Measurements from ENCODE around the gene PAPOLB. TPM values are rescaled to one million over a fixed set of nuclear protein-coding genes. Genes with fewer than 3 reads are reported as not detected.
"Not testable (repeated sequence)": the region's sequence is repeated elsewhere in the genome, so short reads cannot be mapped to it uniquely, and the experiment has no call there.

Gene PAPOLB
- total RNA-seq, 1 donor from 2014 or later = 0.13 TPM

- no peaks in the 10 kb centered on the region for H3K27me3 ChIP-seq (ENCODE audit: control insufficient read depth, insufficient read depth, low read length)
- H3K4me3 ChIP-seq (ENCODE audit: low read depth, low read length) = no peak overlapping the region
- no peaks in the 10 kb centered on the region for H3K36me3 ChIP-seq (ENCODE audit: control insufficient read depth, insufficient read depth, low read length)
- DNase-seq (ENCODE audit: low read depth) = no peak
- no peak for TF ChIP-seq CTCF (IDR thresholded peaks at IDR 0.05; ENCODE audit: insufficient read depth, low read length, poor library complexity, severe bottlenecking)
Measured at GRCh38 chr7:4894482-4894881, 32.7 kb upstream of the PAPOLB start.

- no peak overlapping the region for H3K4me3 ChIP-seq (ENCODE audit: low read depth, low read length)
- no peak for TF ChIP-seq CTCF (IDR thresholded peaks at IDR 0.05; ENCODE audit: insufficient read depth, low read length, poor library complexity, severe bottlenecking)
- no peaks in the 10 kb centered on the region for H3K27me3 ChIP-seq (ENCODE audit: control insufficient read depth, insufficient read depth, low read length)
- no peaks in the 10 kb centered on the region for H3K36me3 ChIP-seq (ENCODE audit: control insufficient read depth, insufficient read depth, low read length)
- no peak for DNase-seq (ENCODE audit: low read depth)
Measured at GRCh38 chr7:4893929-4894475, 32.2 kb upstream of the PAPOLB start.

GRCh38 chr7:4893188-4893587 lies 31.4 kb upstream of the PAPOLB start:
- not testable (repeated sequence) for H3K36me3 ChIP-seq (ENCODE audit: control insufficient read depth, insufficient read depth, low read length); H3K27me3 ChIP-seq (ENCODE audit: control insufficient read depth, insufficient read depth, low read length); DNase-seq (ENCODE audit: low read depth); H3K4me3 ChIP-seq (ENCODE audit: low read depth, low read length)

- H3K4me3 ChIP-seq (ENCODE audit: low read depth, low read length); DNase-seq (ENCODE audit: low read depth); H3K36me3 ChIP-seq (ENCODE audit: control insufficient read depth, insufficient read depth, low read length); H3K27me3 ChIP-seq (ENCODE audit: control insufficient read depth, insufficient read depth, low read length): not testable (repeated sequence)
Measured at GRCh38 chr7:4891522-4891921, 29.7 kb upstream of the PAPOLB start.

- no peak for TF ChIP-seq CTCF (IDR thresholded peaks at IDR 0.05; ENCODE audit: insufficient read depth, low read length, poor library complexity, severe bottlenecking)
- DNase-seq (ENCODE audit: low read depth) = no peak
- H3K4me3 ChIP-seq (ENCODE audit: low read depth, low read length) = no peak overlapping the region
- H3K36me3 ChIP-seq (ENCODE audit: control insufficient read depth, insufficient read depth, low read length) = no peaks in the 10 kb centered on the region
- no peaks in the 10 kb centered on the region for H3K27me3 ChIP-seq (ENCODE audit: control insufficient read depth, insufficient read depth, low read length)
Measured at GRCh38 chr7:4889682-4890081, 27.9 kb upstream of the PAPOLB start.

GRCh38 chr7:4888161-4888560 lies 26.3 kb upstream of the PAPOLB start:
- DNase-seq (ENCODE audit: low read depth) = no peak
- Histone ChIP-seq H3K27me3 (ENCODE audit: control insufficient read depth, insufficient read depth, low read length) (peaks cover 7% of the 10 kb centered on the region), H3K4me3 (ENCODE audit: low read depth, low read length) (no peak overlapping the region), H3K36me3 (ENCODE audit: control insufficient read depth, insufficient read depth, low read length) (no peaks in the 10 kb centered on the region)
- no peak for TF ChIP-seq CTCF (IDR thresholded peaks at IDR 0.05; ENCODE audit: insufficient read depth, low read length, poor library complexity, severe bottlenecking)

- H3K36me3 ChIP-seq (ENCODE audit: control insufficient read depth, insufficient read depth, low read length) = no peaks in the 10 kb centered on the region
- H3K4me3 ChIP-seq (ENCODE audit: low read depth, low read length) = no peak overlapping the region
- TF ChIP-seq CTCF (IDR thresholded peaks at IDR 0.05; ENCODE audit: insufficient read depth, low read length, poor library complexity, severe bottlenecking) = no peak
- DNase-seq (ENCODE audit: low read depth) = no peak
- H3K27me3 ChIP-seq (ENCODE audit: control insufficient read depth, insufficient read depth, low read length) = peaks cover 20% of the 10 kb centered on the region
Measured at GRCh38 chr7:4886671-4887070, 24.8 kb upstream of the PAPOLB start.
